A673 (cell line): ENCODE measurements around the gene CCR4.
"Not testable (repeated sequence)": the region's sequence is repeated elsewhere in the genome, so short reads cannot be mapped to it uniquely, and the experiment has no call there.

Experiments used
- CTCF ChIP-seq: fragments of 300-800, 200-600 bp; sonication (generic); conservative IDR thresholded peaks from 2 replicates; pipeline ENCODE4 v1.5.1; 2017; ENCODE audit warnings: low read depth, mild to moderate bottlenecking, antibody characterized with exemption, low read length, moderate library complexity, mixed read lengths
- EZH2 ChIP-seq: fragments of 200-600 bp; sonication (generic); IDR thresholded peaks from 2 replicates; pipeline ENCODE4 v1.6.1; 2017; ENCODE audit warnings: borderline replicate concordance, low read depth, mild to moderate bottlenecking, mixed read lengths, antibody characterized with exemption, low read length; ENCODE audit not compliant: poor library complexity, severe bottlenecking

GRCh38 chr3:32902887-32903371 lies 48.5 kb upstream of the CCR4 start:
- not testable (repeated sequence) for TF ChIP-seq CTCF, EZH2
